Stimulated activated CD8-positive, alpha-beta memory T cell treated with anti-CD3 and anti-CD28 coated beads, Interleukin-12 subunit alpha, Interleukin-12 subunit beta, amount 100 ng/mL, for 24 hours (primary cell): Measurements from ENCODE around the gene CBFA2T2.
A peak's percentile ranks its signal among the peaks of the same experiment; 100 is the strongest.

Experiments used
- DNase-seq: peaks from one replicate; pipeline ENCODE4 v3.0.0-alpha.2; 2020; ENCODE audit errors: extremely low read depth

Gene CBFA2T2

DNA sequence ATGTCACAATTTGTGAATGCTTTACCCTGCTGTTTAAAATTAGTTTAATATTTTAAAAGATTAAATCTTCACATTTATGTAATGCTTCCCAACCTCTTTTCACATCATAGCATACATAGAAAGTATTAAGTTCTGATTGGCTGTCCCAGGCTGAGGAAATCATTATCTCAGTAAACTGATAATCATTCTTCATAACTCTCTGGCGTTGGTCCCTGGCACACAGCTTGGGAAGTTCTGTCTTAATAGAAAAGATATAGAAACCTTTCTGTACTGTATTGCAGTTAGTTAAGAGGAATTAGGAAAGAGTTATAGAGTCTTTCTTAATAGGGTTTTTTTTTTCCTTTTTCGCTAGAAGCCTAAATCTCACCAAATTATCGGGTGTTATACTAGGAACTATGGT, 85.4 kb downstream of the CBFA2T2 start:
- DNase-seq = no peak

DNA sequence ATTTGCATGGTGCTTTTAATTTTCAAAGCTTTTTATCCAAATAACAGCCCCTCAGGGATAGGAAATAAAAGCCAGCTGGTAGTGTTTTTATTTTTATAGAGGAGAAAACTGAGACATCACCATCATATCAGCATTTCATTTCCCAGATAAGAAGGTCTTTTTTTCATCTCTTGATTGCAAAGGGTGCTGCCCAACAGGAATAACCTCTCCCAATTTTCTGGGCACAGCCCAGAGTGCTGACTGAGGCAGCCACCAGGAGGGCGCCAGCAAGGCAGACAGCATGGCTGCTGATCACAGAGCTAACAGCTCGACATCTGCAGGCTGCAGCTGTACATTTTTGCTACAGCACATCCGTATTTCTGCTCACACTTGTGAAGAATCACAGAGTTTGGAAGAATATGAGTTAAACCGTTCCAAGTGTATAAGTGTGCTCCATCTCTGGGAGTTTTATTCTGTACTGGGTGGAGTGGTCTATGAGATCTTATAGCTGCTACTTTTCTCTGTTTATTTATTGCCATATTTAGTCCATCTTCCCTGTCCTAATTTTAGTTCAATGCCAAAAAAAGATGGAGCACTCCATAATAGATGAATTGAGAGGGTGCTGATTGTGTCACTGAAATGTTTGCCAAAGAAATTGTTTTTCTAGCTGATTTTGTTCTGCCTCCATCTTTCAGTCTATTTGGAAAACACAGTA, 86.7 kb downstream of the CBFA2T2 start:
- DNase-seq = no peak

DNA sequence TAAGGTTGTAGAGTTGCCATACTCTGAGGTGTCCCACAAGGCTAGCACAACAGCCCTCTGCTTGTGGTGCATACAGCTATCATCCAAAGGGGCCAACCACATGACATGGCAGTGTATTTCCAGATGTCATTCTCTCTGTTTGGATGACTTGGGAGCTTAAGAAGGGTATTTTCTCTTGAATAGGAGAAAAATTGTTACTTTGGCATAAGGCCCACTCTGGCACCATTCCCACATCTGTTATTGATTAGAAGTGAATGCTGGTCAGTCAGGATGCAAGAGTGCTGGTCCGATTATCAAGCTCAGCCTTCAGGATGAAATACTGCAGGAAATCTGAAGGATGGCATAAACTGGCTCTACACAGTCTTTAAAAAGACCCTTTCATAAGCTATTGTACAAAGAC, 88.6 kb downstream of the CBFA2T2 start:
- no peak for DNase-seq

DNA sequence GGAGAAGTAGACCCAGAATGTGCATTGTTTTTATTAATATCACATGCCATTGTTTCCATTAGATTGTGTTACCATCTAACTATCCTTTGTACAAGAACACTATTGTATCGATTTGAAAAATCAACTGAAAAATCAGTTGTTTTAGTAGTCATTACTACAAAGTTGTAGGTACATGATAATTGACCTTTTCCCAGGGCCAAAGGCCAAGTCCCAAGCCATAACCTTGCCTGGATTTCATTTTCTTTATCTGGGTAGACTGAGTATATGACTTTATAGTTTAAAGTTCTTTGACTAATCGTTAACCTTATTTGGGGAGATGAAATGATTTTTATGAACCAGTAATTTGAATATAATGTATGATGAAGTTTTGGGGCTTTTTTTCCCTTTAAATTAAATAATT, 93.2 kb downstream of the CBFA2T2 start:
- no peak for DNase-seq

DNA sequence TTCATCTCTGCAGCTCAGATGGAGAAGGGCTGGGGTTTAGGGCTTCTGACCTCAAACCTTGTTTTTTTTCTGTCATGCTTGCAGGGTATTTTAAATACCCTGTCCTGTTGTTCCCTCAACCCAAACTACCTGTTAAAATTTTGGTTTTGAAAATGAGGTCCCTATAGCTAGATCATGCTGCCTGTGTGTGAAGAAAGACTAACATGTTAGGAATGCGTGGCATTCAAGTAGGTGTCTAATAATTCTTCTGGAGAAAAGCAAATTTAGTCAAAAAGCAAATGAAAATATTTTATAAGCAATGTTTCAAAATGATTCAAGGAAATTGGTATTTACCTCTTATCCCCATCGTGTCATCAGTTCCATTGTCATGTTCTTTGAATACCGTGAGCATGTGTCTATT, 95.1 kb downstream of the CBFA2T2 start:
- no peak for DNase-seq

DNA sequence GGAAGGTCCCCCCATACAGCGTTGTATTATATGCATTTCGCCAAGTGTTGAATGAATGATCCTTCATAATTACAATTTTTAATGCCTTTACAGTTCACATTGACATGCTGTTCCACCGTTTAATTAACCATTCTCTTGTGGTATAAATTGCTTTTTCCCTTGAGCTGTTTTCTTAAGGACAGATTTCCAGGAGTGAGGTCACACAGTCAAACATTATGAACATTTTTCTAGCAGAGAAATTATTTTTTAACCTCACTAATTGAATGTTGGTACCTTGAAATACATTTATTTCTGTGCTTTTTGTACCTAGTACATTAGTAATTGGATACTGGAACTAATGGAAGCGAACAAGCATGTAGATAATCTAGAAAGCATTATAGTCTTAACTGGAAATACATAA, 95.5 kb downstream of the CBFA2T2 start:
- no peak for DNase-seq

DNA sequence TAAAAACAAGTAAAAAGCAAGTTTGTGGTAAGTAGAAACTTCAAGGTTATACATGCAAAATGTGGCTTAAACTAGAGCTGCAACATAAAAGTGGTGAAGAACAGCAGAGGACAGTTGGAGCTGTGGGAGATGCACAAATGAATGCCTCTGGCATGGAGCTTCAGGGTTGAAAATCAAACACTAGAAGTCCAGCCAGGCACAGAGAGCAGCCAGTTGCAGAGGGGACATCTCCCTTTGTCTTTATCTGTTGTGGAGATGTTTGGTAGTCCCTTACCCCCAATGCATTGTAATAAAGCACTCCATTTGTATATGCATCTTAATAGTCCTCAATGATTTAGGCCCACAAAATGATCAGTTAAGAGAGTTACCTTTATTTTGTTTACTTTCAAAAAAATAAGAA, 99.2 kb downstream of the CBFA2T2 start:
- no peak for DNase-seq

DNA sequence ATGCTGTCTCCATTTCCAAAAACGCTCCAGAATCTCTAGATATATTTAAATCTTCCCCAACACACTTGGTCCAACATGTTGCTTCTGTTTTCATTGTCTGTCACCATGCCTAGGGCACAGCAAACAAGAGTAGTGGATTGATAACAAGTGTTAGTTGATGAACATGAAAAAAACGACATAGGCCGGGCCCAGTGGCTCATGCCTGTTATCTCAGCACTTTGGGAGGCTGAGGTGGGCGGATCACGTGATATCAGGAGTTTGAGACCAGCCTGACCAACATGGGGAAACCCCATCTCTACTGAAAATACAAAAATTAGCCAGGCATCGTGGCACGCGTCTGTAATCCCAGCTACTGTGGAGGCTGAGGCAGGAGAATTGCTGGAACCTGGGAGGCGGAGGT, 102.0 kb downstream of the CBFA2T2 start:
- DNase-seq = peak; percentile 31

DNA sequence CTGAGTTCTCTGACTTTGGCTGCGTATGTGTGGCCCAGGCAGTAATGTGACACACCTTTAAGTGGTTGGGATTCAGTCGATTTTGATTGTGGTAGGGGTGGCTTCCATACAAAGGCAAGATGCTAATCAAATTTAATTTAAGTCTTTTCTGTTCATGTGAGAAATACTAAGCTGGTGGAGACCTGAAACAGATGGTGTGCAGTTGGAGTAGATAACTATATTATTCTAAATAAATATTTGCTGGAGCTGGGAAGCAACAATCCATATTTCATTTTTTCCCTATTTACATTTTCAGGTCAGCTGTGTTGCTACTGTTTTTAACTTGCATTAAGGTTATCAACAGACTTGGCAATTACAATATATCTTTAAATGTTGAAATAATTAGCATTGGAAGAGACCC, 104.8 kb downstream of the CBFA2T2 start:
- no peak for DNase-seq

DNA sequence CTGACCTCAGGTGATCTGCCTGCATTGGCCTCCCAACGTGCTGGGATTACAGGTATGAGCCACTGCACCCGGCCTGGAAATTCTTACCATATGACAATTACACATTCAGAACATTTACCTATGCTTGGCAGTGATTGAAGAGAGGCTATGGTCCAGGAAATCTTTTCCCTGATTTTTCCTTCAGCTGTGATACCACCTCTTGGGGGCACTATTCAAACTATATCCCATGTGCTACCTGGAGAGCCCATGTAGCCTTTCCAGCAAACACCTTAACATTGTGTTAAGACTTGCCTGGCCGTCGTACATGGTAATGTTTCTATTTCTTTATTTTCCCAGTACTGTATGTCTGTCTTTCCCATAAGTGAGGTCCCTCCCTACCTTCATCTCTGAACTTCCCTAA, 110.5 kb downstream of the CBFA2T2 start:
- DNase-seq = no peak

DNA sequence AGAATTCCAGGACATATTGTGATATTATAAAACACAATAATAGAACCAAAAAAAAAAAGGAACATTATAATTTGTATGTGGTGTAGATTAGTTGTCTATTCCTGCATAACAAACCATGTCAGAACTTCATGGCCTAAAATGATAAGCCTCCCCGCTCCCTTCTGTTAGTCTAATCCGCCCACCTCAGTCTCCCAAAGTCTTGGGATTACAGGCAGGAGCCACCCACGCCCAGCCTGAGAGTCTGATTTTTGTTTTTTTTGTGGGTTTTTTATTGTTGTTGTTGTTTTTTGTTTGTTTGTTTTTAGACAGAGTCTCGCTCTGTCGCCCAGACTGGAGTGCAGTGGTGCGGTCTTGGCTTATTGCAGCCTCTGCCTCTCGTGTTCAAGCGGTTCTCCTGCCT, 111.1 kb downstream of the CBFA2T2 start:
- no peak for DNase-seq

DNA sequence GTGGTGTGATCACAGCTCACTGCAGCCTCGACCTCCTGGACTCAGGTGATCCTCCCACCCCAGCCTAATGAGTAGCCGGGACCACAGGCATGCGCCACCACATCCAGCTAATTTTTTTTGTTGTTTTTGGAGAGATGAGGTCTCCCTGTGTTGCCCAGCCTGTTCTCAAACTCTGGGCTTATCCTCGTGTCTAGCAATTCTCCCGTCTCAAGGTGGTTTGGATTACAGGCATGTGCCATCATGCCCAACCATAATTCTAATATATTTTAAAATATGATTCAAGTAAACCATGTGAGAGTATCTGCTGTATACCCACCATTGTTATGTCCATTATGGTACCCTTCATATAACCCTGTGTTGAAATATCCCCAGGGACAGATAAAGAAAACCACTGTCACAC, 112.0 kb downstream of the CBFA2T2 start:
- DNase-seq = no peak

DNA sequence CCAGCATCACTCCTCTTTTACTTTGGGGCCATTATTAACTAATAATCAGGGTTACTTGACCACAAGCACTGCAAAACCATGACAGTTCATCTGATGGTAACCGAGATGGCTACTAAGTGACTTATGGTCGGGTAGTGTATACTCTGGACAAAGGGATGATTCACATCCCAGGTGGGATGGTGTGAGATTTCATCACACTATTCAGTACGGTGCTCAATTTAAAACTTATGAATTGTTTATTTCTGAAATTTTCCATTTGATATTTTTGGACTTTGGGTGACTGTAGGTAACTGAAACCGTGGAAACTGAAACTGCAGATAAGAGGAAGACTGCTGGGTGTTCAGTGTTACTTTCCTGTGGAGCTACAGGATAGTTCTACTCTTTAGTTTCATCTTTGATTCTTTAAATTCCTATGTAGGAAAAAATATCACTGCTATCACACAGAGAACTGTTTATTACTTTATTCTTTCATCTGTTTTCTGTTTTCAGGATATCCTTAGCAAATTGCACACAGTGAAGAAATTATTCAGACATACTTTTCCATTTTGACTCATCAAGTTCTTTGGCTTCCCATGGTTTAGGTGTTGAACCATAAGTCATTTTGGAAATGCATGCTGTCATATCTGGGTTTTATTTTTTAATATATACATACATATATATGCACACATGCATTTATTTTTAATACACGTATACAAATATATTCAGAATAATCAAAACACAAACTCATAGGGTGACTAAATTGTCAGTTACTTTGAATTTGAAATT, 113.1 kb downstream of the CBFA2T2 start:
- no peak for DNase-seq

DNA sequence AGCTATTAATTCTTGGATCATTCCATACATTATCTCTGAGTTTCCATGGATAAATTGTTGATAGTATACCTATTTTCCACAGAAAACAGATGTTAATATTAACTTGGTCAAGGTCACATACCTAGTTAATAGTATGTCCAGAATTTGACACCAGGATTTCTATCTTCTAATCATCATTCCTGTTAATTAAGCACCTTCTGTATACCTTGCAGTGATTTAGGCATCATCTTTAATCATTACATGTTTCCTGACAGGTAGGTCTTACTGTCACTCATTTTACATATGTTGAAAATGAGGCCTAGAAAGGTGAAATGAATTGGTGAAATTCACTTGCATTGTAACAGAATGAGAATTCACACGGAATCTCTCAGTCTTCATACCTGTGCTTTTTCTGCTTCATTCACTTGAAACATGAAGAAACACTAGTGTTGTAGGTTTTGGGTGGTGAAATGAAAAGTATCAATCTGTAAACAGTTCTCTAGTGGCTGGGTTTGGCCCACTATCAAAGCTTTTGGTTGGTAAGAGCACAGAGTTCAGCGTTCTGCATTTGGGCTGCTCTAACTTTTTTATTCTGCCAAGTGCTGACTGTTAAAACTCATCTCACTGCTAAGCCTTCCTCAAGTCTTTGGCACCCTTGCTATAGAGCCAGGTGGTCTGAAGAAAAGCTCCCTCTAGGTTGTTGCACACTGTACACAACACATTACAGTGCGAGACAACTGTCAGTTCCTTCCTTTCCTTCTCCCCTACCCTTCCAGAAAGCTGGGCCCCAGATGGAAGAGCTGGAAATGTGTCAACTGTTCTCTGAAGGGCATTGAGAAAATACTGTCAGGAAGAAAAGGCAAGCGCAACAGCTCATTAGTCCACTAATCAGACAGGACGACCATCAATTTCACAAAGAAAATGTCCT, 114.4 kb downstream of the CBFA2T2 start:
- no peak for DNase-seq

DNA sequence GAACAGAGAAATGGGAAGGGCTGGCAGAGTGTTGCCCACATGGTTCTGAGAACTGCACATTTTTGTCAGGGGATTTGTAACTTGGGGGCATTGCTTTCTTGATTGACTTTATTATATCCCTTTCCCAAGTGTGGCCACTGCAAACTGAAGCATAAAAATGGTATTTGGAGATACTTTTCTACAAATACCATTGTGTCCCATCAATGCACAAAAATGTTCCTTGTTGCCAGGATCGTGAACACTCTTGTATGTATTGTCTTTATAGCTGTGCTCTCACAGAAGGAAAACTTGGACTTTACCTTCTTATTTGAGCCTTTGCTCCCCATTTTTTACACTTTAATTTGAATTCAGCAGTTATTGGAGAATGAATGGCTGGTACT, 115.1 kb downstream of the CBFA2T2 start:
- DNase-seq = no peak

DNA sequence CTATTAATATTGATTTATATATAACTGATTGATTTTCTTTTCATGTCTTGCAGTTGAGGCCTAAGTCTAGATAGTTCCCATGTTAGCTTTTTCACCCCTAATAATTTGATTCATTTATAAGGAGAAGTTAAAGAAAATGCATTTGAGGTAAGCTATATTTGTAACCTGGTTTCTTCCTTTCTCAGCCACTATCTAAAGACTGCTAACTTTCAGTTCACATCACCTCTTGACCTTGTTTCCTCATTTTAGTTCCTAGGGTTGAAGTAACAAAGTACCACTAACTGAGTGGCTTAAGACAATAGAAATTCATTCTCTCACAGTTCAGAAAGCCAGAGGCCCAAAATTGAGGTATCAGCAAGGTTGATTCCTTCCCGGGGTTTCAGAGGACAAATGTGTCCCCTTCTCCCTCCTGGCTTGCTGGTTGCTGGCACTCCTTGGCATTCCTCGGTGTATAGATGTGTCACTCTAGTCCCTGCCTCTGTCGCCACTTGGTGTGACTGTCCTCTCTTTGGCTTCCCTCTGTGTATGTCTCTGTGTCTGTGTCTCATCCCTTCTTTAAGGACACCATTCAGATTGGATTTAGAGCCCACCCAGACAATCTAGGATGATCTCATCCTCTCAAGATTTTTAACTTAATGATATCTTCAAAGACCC, 116.3 kb downstream of the CBFA2T2 start:
- DNase-seq = no peak

DNA sequence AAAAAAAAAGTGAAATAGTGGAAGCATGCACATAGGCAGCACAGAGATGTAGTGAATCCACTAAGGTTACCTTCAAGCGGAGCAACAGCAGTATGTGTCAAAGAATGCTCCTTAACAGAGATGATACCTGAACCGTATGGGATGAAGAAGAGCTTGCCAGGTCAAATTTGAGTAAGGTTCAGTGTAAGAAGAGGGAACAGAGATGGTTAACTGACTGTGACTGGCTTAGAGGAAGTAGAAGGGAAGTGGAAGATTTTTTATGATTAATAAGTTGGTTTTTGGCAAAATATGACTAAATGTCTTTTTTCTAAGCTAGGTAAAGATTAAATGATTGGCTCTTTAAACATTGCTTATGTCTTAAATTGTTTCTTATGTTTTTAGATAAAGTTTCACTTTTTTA, 119.6 kb downstream of the CBFA2T2 start:
- DNase-seq = no peak

DNA sequence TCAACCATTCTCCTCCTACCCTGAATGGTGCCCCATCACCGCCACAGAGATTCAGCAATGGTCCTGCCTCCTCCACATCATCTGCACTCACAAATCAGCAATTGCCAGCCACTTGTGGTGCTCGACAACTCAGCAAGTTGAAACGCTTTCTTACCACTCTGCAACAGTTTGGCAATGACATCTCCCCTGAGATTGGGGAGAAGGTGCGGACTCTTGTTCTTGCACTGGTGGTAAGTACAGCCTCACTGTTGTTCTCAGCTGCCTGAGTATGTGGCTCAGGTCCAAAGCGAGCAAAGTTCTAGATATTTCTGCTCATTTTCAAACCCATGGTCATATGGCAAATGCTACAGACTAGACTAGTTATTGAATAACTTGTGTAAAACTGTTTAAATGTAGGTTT, 121.2 kb downstream of the CBFA2T2 start:
- no peak for DNase-seq

DNA sequence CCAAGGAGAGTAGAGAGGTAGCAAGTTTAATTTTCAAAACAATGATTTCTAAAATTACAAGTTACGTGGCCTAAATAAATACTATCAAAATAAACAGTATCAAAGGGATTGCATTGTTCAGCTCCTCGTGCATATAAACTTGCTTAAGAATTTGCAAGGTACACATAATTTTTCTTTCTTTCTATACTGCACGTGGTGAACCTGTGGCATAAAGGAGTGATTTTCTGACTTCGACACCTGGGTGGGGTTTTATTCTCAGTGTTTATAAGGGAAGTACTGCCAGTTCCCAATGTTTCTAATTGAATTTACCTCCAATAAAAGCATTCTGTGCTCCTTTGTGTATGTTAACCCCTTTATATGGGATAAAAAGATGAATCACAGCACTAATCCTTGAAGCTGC, 122.1 kb downstream of the CBFA2T2 start:
- DNase-seq = no peak

DNA sequence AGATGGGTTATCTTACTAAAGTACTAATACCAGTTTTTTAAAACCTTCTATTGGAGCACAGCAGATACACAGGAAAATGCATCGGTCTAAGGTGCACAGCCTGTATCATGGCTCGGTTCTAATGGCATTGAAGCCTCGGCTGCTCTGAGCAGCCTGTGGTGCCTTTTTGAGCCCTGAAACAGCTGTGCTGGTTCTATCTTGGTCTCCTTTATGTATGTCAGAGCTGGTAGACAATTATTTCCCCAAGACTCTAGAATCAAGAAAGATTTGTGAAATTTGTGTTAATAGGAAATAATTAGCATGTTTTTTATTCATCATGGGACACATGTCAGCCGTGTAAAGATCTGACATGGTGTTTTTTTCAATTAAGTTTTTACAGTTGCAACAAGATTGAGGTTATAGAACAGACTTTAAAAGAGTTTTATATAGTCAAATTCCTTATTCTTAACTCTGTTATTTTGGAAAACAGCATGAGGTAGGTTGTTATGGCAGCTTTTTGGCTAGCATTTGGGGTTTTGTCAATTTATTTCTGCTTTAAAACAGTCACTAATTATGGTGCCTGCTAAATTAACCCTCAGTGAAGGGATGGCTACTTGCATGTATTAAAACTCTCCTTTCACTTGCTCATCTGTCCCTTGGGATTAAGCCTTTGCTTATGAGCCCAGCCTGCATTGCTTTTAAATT, 132.0 kb downstream of the CBFA2T2 start:
- DNase-seq = no peak

DNA sequence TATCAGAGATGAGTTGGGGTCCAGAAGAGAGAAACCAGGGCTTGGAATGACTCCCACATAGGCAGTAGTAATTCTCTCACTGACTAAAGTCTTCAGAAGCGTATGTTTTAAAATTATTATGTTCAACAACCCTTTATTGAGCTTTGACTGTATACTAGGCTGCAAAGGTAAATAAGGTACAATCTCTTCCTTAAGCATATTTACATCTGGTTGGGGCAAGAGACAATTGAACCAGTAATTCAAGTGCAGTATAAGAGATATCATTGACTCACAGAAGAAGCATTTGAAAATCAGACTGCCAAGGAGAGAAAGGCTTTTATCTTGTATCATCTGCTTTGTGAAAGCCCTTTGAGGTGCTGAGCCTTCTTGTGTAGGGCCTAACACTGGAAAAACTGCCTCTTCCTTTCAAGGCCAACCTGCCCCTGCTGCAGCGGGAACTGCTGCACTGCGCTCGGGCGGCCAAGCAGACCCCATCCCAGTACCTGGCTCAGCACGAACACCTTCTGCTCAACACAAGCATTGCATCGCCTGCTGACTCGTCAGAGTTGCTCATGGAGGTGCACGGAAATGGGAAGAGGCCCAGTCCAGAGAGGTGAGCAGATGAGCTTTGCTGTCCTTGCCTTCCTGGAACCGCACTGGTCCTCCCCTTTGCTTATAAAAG, 132.9 kb downstream of the CBFA2T2 start:
- DNase-seq = no peak
